GM18951 (cell line): ENCODE data around the gene TMEM175.

Experiments
- POLR2A ChIP-seq: IDR thresholded peaks from 4 replicates; pipeline ENCODE4 v1.6.1; 2011; ENCODE audit warnings: mild to moderate bottlenecking; ENCODE audit not compliant: insufficient read length, insufficient read depth; ENCODE audit errors: extremely low read depth
- in situ Hi-C: fragments of 300-500 bp; cut with MboI; formaldehyde crosslinking; loops from one replicate; pipeline ENCODE4 v1.12.0; 2022; ENCODE audit warnings: low sequenced_read_pairs, mixed read lengths, inconsistent platforms; ENCODE audit not compliant: unreplicated experiment

The TMEM175 gene

DNA sequence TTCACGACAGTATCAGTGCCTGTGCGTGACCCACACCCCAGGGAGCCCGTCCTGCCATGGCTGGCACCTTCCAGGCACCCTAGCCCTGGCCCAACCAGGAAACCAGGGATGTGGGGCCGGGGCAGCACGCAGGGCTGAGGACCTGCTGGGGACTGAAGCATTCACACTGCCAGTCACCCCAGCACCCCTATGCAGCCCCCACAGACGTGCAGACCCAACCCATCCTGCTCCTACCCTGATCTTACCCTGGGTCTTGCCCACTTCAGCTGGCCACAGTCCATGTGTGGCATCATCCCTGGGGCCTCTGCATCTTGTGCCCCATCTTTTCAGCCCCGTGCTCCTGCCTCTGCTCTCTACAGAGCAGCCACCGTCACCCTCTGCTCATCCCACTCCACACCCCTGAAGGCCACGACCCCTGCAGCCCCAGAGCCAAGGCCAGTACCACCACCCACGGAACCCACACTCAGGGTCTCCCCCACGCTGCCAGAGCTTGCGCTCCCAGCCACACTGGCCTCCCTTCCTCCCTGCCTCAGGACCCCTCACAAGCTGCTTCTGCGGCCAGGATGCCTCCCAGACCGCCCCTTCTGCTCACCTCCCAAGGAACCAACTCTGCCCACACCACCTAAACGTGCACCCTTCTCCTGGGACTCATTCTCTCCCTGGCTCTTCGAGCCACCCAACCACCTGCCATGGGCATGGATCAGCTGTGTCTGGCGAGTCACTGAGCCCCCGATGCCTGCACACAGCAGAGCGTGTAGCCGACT, 25.7 kb upstream of the TMEM175 start:
- in situ Hi-C loops = no loop called here
- no peak for TF ChIP-seq POLR2A

DNA sequence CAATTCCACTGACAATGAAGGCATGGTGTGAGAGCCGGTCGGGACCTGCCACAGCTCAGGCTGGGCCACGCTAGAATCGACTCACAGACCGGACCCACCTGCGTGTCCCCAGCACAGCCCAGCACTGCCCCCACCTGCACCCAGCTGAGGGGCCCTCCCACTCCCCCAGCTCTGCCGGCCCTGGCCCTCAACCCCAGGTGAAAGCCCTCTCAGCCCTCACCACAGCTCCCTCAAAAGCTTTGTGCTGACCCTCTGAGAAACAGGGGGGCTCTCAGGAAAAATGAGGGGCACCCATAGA, 25.2 kb upstream of the TMEM175 start:
- TF ChIP-seq POLR2A = no peak
- in situ Hi-C loops = no loop called here

DNA sequence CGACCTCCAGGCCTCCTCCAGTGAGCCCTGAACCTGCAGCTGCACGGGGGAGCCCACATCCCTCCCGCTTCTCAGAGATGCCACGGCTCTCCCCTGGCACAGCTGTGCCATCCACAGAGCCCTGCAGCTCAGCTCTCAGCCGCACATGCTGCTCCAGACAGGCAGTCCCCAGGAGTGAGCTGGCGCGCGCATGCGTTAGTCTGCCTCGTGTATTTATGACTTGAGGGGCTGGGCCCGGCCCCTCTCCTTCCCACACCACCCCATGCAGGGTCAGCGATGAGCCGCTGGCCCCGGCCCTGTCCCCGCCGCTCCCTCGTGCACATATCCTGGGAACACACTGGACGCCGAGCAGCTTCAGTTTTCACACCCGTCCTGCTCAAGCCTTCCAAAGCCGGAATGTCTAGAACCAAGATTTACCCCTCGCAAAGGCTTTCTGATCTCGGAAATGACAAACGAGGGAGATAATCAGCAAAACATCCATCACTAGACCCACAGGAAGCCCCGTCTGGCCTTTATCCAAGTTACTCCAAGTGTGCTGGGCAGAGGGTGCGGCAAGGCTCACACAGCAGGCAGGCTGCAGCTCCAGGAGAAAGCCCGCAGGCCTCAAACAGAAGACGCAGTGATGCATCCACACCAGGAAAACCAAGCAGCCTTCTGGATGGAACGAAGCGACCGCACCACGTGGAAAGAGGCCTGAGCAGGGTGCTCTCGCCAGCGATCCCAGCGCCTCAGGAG, 24.4 kb upstream of the TMEM175 start:
- in situ Hi-C loops = no loop called here
- TF ChIP-seq POLR2A = no peak

DNA sequence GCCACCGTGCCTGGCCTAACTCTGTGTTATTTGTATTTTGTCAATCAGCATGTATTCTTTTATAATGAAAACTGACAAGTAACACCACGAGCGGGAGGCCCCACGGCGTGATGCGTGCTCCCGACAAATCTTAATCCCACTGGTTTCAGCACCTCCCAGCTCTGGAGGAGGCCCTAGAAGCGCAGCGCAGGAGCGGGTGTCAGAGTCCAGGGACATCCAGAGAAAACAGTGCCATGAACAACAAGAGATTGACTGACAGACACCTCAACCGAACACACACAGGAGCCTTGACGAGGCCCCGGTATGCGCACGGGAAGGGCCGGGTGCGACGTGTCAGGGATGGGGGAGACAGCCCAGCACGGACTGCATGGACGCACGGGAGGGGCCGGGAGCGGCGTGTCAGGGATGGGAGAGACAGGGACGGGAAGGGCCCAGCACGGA, 23.1 kb upstream of the TMEM175 start:
- TF ChIP-seq POLR2A = no peak
- in situ Hi-C loops = no loop called here

DNA sequence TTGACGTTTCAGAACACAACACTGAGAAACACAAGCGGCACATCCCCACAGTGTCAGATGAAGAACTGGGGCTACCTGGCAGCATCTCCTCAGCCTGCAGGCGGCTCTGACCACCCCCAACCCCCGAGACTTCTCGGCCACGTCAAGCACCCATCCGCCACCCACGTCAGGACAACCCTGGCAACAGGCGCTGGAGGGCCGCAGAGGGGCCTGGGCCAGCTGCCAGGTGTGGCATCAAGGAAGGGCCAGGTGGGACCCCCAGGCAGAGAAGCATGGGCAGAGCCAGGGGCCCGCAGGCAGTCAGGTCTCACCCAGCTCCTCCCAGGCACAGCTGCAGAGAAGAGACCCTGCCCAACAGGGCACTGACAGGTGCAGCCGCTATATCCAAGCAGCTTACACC, 22.4 kb upstream of the TMEM175 start:
- in situ Hi-C loops = no loop called here

DNA sequence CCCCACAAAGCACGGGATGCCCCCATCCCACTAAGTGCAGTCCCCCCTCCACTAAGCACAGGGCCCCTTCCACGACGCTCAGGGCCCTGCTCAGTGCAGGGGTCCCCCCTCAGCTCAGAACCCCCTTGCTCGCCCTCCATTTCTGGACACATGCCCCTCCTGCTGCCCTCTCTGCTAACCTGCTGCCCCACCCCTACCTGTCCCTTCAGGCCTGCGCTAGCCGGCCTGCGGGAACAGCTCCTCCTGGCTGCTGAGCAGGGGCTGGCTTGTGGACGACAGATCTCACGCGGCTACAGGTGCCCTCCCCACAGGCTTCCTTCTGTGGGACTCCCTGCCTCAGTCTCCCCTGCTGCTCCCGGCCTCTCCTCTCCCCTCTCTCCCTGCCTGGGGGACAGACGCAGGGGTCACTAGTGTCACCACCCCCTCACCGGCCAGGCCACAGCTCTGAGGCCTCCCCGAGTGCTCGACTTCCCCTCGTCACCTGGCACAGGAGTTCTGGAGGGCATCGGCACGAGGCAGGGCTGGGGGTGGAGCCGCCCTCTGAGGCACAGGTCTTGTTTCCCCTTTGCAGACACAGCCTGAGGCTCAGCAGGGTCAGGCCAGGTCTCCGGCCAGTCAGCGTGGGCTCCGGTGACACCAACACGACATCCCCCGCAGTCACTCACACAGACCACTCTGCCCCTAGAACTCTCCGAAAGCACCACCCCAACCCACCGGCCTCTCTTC, 21.7 kb upstream of the TMEM175 start:
- TF ChIP-seq POLR2A = no peak
- in situ Hi-C loops = no loop called here

More for the DNA sequence above, 22.4 kb upstream of the TMEM175 start:
- no peak for TF ChIP-seq POLR2A

DNA sequence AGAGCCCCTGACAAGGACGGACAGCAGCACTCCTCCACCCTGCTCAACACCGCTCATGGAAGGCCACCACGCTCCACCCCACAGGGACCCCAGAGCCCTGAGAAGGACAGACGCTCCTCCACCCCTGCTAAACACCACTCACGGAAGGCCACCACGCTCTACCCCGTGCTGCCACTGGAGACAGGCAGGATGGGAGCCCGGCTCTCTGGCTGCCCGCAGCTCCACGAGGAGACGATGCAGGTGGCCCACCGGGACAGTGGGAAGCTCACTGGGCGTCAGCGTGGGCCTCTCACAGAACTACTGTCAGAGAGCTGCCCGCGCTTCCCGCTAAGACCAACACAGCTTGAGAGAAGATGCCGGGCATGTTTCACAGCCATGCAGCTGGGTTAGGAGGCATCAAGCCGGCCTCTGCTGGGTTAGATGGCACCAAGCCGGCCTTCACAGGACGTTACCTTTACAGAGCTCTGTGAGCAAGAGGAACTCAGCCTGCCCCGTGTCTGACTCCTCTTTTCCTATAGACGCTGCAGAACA, 21.0 kb upstream of the TMEM175 start:
- in situ Hi-C loops = no loop called here
- no peak for TF ChIP-seq POLR2A

DNA sequence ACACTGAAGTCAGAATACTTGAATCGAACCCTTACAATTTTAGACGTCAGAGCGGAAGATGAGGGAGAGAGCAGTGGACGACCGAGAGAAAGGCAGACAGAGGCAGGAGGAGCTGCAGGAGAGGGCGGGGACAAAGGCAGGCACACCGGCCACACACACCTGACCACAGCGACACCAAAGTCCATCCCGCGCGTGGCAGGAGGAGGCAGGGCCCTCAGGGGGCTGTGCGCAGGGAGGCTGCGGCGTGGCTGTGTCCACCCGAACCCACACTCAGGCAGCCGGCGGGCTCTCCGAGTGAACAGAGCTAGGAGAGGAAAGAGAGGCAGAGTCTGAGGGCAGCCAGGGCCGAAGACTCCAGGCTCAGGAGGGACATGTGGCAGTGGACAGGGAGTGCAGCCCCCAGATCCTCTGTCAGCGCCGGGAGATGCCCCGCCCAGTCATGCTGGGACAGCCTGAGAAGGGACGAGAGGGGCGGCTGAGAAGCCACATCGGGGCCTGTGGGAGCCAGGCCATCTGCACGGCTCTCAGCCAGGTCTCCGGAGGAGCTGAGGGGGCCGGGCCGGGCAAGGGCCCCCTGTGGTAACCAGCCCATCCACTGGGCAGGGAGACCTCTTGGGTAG, 20.3 kb upstream of the TMEM175 start:
- in situ Hi-C loops = no loop called here
- no peak for TF ChIP-seq POLR2A

DNA sequence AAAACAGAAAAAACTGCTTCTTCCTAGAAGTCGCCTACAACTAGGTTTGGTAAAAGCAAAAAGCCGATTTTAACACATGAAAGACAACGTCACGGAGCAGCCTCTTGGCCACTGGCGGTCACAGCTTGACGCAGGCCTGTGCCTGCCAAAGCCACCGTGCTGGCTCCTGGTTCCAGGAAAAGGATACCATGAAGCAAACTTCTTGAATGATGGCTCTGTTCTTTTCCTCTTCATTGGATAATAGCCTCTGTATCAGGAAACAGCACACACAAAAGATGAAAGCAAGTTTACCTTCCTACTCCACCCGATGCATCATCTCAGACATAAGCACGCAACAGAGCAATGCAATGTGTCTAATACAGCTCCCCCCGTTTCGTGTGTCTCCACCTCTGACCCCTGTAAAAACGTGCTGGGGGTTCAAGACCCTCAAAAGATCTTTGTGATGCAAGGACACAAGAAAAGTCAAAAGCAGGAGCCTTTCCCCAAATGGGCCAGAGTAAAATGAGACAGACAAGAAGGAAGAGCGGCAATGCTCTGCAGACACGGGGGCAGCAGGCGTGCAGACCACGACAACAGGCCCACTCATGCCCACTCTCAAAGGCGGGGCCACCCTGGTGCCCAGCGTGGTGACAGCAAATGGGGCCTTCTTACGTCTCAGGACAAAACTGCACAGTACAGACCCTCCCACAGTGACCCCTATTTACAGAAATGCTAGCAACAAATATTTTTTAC, 19.5 kb upstream of the TMEM175 start:
- in situ Hi-C loops = no loop called here
- no peak for TF ChIP-seq POLR2A

DNA sequence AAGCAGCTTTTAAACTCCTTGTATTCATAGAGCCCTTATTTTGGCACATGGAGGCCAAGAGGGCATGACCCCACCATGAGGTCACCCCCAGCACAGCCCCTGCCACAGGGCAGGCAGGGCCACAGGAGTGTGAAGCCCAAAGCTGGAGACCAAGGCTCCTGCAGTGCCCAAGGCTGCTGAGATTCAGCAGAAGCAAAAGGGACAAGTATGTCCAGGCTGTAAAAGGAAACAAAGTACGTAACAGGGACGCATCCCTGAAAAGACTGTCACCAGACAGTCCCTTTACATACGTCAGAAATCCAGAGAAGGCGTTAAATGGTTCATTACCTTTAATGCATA, 19.0 kb upstream of the TMEM175 start:
- TF ChIP-seq POLR2A = no peak
- in situ Hi-C loops = no loop called here

DNA sequence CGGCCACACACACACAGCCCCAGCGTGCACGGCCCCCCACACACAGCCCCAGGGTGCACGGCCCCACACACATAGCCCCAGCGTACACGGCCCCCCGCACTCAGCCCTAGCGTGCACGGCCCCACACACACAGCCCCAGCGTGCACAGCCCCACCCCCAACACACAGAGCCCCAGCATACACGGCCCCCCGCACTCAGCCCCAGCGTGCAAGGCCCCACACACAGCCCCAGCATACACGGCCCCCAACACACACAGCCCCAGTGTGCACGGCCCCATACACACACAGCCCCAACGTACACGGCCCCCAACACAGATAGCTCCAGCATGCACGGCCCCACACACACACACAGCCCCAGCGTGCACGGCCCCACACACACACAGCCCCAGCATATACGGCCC, 17.7 kb upstream of the TMEM175 start:
- TF ChIP-seq POLR2A = no peak
- in situ Hi-C loops = no loop called here

DNA sequence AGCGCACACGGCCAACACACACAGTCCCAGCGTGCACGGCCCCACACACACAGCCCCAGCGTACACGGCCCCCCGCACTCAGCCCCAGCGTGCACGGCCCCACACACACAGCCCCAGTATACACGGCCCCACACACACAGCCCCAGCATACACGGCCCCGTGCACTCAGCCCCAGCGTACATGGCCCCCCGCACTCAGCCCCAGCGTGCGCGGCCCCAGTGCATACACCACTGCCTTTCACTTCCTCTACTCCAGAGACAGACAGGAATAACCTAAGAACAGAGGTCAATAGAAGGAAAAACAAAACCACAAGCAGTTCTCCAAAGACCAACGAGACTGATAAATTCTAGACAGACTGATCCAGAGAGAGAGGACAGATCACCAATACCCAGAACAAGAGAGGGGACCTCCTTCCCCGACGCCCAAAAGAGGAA, 17.2 kb upstream of the TMEM175 start:
- in situ Hi-C loops = no loop called here
- TF ChIP-seq POLR2A = no peak
